Activated CD4-positive, alpha-beta T cell treated with anti-CD3 and anti-CD28 coated beads, Interleukin-2, Interleukin-6, amounts not matched to agents 100 ng/mL and 50 ng/mL, durations not matched to agents 16 hours and 8 hours (primary cell): ENCODE results near the gene FBXL16.

ENCODE experiments used
- DNase-seq: peaks from one replicate; pipeline ENCODE4 v3.0.0-alpha.2; 2020

Gene FBXL16

GRCh38 chr16:676565-676902 is 29.1 kb downstream of the FBXL16 start:
- DNase-seq = no peak

- no peak for DNase-seq
These were observed 29.6 kb downstream of the FBXL16 start for GRCh38 chr16:675884-676564.

DNA sequence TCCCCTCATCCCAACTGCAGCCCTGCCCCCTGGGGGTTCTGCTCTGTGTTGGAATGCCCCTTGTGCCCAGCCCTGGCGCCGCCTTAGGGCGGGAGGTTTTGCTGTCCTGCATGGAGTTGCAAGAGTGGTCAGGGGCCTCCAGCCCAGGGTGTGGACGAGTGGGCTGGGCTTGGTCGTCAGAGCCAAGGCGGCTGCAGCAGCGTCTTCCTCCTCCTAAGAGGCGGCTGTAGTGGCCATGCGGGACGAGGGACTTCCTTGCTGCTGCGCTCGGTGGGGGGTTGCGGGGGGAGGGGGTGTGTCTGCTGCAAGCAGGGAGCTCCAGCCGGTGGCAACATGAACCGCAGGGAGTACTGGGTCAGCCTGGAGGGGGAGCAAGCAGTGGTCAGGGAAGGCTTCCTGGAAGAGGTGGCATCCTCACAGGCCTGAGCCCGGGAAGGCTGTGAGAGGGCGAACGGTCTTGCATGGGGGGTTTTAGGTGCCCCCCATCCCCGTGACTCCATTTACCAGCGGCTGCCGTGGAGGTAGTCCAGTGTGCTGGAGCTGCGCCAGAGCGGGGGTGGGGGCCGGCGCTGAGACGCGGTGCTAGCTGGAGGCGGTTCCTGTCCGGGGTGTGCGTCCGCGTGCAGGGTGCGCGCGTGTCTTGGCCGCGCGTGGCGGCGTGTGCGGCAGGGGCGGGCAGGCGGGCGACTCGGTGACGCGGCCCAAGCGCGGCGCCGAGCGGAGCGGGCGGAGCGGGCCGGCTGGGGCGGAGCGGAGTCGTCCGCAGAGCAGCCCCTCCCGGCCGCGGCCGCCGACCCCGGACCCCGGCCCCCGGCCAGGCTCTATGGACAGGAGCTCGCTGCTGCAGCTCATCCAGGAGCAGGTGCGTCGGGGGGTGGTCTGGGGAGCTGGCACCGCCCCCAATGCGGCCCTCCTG is 30.4 kb downstream of the FBXL16 start, which contains the start of gene RHBDL1:
TSS of gene RHBDL1 (plus strand) at position 704 of the 916 bp plus-strand sequence. CDS start at position 824, 120 bp downstream.
- DNase-seq = peak; percentile 28

GRCh38 chr16:674214-674881 is 31.3 kb downstream of the FBXL16 start:
- no peak for DNase-seq

- no peak for DNase-seq
These were observed 32.1 kb downstream of the FBXL16 start for GRCh38 chr16:673399-673991.

- no peak for DNase-seq
These were observed 32.8 kb downstream of the FBXL16 start for GRCh38 chr16:672851-673250.

GRCh38 chr16:672371-672770 is 33.2 kb downstream of the FBXL16 start:
- DNase-seq = no peak

GRCh38 chr16:671353-672131 is 34.1 kb downstream of the FBXL16 start:
- no peak for DNase-seq

GRCh38 chr16:670485-671352 is 34.9 kb downstream of the FBXL16 start:
- DNase-seq = no peak

DNA sequence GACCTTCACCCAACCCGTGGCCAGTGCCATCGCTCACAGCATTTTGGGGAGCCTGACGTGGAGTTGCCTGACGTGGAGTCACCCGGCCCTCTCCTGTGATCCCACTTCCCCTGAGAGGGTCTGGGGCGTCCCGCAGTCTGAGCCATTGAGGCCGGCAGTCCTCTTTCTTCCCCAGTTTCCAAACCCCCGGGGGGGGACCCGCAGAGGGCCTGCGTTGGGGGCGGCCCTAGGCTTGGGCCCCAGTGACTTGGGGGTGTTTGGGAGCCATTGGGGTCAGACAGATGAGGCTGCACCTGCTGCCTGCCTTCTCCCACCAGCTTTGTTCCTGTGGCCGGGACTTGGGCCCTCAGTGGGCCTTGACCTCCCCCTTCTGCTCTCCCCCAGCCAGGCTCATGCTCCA is 35.9 kb downstream of the FBXL16 start:
- no peak for DNase-seq

GRCh38 chr16:668519-669171 is 37.0 kb downstream of the FBXL16 start:
- peak; percentile 30 for DNase-seq

- peak; percentile 96 for DNase-seq
These were observed 37.7 kb downstream of the FBXL16 start, which contains the start of gene RHOT2 for GRCh38 chr16:667780-668518. Gene RHOT2 (plus strand): TSS chr16:668132. CDS start chr16:668200, 68 bp downstream.

DNA sequence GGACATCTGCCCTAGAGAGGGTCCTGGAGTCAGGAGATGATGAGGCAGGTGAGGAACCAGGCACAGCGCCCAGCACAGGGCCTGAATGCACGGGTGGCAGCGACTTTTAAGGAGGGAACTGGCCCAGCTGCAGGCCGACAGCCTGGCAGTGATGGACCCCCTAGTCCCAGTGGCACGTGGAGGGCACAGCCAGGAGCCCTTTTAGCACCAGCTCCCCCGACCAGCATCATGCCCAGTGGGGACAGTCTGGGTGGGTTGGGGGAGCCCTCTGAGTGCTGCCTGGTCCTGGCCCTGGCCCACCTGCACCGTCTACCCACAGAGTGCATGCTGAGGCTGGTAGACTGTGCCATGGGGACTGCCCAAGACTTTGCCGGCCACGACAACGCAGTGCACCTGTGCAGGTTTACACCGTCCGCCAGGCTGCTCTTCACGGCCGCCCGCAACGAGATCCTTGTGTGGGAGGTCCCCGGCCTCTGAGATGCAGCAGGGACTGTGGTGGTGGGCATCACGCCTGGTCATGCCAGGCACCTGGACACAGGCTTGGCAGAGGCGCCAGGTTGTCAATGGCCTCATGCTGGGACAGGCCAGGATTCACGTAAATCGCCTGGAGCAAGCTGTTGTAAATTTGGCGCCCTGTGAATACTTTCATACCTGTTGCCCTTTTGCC is 38.4 kb downstream of the FBXL16 start:
- DNase-seq = no peak

- no peak for DNase-seq
These were observed 39.0 kb downstream of the FBXL16 start for GRCh38 chr16:666572-666971.

- DNase-seq = no peak
These were observed 43.0 kb downstream of the FBXL16 start for GRCh38 chr16:662597-662996.

- no peak for DNase-seq
These were observed 43.5 kb downstream of the FBXL16 start for GRCh38 chr16:662095-662494.

GRCh38 chr16:661184-661821 is 44.3 kb downstream of the FBXL16 start:
- no peak for DNase-seq

- DNase-seq = peak; percentile 80
These were observed 45.0 kb downstream of the FBXL16 start for GRCh38 chr16:660459-661183.
